ENCODE measurements around the gene CFAP77.

CFAP77 gene

GRCh38 chr9:132509928-132510874 lies 100.2 kb downstream of the CFAP77 start:
- Histone ChIP-seq H3K27me3 (ENCODE audit: insufficient read depth, low read length) (peaks cover 20% of the 10 kb centered on the region), H3K4me3 (ENCODE audit: low read length) (no peak overlapping the region), H3K36me3 (ENCODE audit: insufficient read depth, low read length) (no peaks in the 10 kb centered on the region), H3K4me1 (ENCODE audit: insufficient read depth, low read length) (peaks cover 2% of the 10 kb centered on the region), H2AFZ (ENCODE audit: low read depth, low read length) (no peak overlapping the region), H3K9me3 (ENCODE audit: low read length) (no peaks in the 10 kb centered on the region)

- Histone ChIP-seq H3K27me3 (ENCODE audit: insufficient read depth, low read length) (peaks cover 24% of the 10 kb centered on the region), H3K4me3 (ENCODE audit: low read length) (no peak overlapping the region), H2AFZ (ENCODE audit: low read depth, low read length) (no peak overlapping the region), H3K4me1 (ENCODE audit: insufficient read depth, low read length) (peaks cover 2% of the 10 kb centered on the region), H3K9me3 (ENCODE audit: low read length) (no peaks in the 10 kb centered on the region), H3K36me3 (ENCODE audit: insufficient read depth, low read length) (no peaks in the 10 kb centered on the region)
These were observed 101.4 kb downstream of the CFAP77 start for GRCh38 chr9:132511191-132511999.

GRCh38 chr9:132513416-132513815 lies 103.4 kb downstream of the CFAP77 start:
- Histone ChIP-seq H3K27me3 (ENCODE audit: insufficient read depth, low read length) (peaks cover 38% of the 10 kb centered on the region), H2AFZ (ENCODE audit: low read depth, low read length) (no peak overlapping the region), H3K4me3 (ENCODE audit: low read length) (no peak overlapping the region)

GRCh38 chr9:132514011-132514744 lies 104.2 kb downstream of the CFAP77 start:
- H3K36me3 ChIP-seq (ENCODE audit: insufficient read depth, low read length), result no peaks in the 10 kb centered on the region
- no peaks in the 10 kb centered on the region for H3K4me1 ChIP-seq (ENCODE audit: insufficient read depth, low read length)
- peaks cover 42% of the 10 kb centered on the region for H3K27me3 ChIP-seq (ENCODE audit: insufficient read depth, low read length)
- no peaks in the 10 kb centered on the region for H3K9me3 ChIP-seq (ENCODE audit: low read length)
- no peak overlapping the region for H3K4me3 ChIP-seq (ENCODE audit: low read length)
- no peak overlapping the region for H2AFZ ChIP-seq (ENCODE audit: low read depth, low read length)

More at GRCh38 chr9:132513416-132513815, 103.4 kb downstream of the CFAP77 start:
- Histone ChIP-seq H3K4me1 (ENCODE audit: insufficient read depth, low read length) (no peaks in the 10 kb centered on the region), H3K9me3 (ENCODE audit: low read length) (no peaks in the 10 kb centered on the region), H3K36me3 (ENCODE audit: insufficient read depth, low read length) (no peaks in the 10 kb centered on the region)

GRCh38 chr9:132514821-132515220 lies 104.8 kb downstream of the CFAP77 start:
- Histone ChIP-seq H3K9me3 (ENCODE audit: low read length) (no peaks in the 10 kb centered on the region), H3K27me3 (ENCODE audit: insufficient read depth, low read length) (peaks cover 42% of the 10 kb centered on the region), H3K36me3 (ENCODE audit: insufficient read depth, low read length) (no peaks in the 10 kb centered on the region)

GRCh38 chr9:132516301-132516700 lies 106.3 kb downstream of the CFAP77 start:
- Histone ChIP-seq H3K9me3 (ENCODE audit: low read length) (no peaks in the 10 kb centered on the region), H3K4me1 (ENCODE audit: insufficient read depth, low read length) (no peaks in the 10 kb centered on the region), H3K27me3 (ENCODE audit: insufficient read depth, low read length) (peaks cover 34% of the 10 kb centered on the region), H3K36me3 (ENCODE audit: insufficient read depth, low read length) (no peaks in the 10 kb centered on the region), H3K4me3 (ENCODE audit: low read length) (no peak overlapping the region), H2AFZ (ENCODE audit: low read depth, low read length) (no peak overlapping the region)

More at GRCh38 chr9:132514821-132515220, 104.8 kb downstream of the CFAP77 start:
- Histone ChIP-seq H2AFZ (ENCODE audit: low read depth, low read length) (no peak overlapping the region), H3K4me3 (ENCODE audit: low read length) (no peak overlapping the region), H3K4me1 (ENCODE audit: insufficient read depth, low read length) (no peaks in the 10 kb centered on the region)

- no peak overlapping the region for H3K4me3 ChIP-seq (ENCODE audit: low read length)
- H3K9me3 ChIP-seq (ENCODE audit: low read length), result no peaks in the 10 kb centered on the region
- H3K36me3 ChIP-seq (ENCODE audit: insufficient read depth, low read length), result no peaks in the 10 kb centered on the region
- H3K27me3 ChIP-seq (ENCODE audit: insufficient read depth, low read length), result peaks cover 34% of the 10 kb centered on the region
- H3K4me1 ChIP-seq (ENCODE audit: insufficient read depth, low read length), result no peaks in the 10 kb centered on the region
- H2AFZ ChIP-seq (ENCODE audit: low read depth, low read length), result no peak overlapping the region
These were observed 106.9 kb downstream of the CFAP77 start for GRCh38 chr9:132516911-132517310.

- Histone ChIP-seq H3K27me3 (ENCODE audit: insufficient read depth, low read length) (peaks cover 34% of the 10 kb centered on the region), H3K4me3 (ENCODE audit: low read length) (no peak overlapping the region), H3K9me3 (ENCODE audit: low read length) (no peaks in the 10 kb centered on the region)
These were observed 108.0 kb downstream of the CFAP77 start for GRCh38 chr9:132517815-132518550.

GRCh38 chr9:132518626-132519025 lies 108.6 kb downstream of the CFAP77 start:
- H3K27me3 ChIP-seq (ENCODE audit: insufficient read depth, low read length), result peaks cover 34% of the 10 kb centered on the region
- no peak overlapping the region for H2AFZ ChIP-seq (ENCODE audit: low read depth, low read length)

More at GRCh38 chr9:132517815-132518550, 108.0 kb downstream of the CFAP77 start:
- H3K4me1 ChIP-seq (ENCODE audit: insufficient read depth, low read length), result no peaks in the 10 kb centered on the region
- no peak overlapping the region for H2AFZ ChIP-seq (ENCODE audit: low read depth, low read length)
- H3K36me3 ChIP-seq (ENCODE audit: insufficient read depth, low read length), result no peaks in the 10 kb centered on the region

GRCh38 chr9:132519033-132519432 lies 109.0 kb downstream of the CFAP77 start:
- Histone ChIP-seq H3K4me3 (ENCODE audit: low read length) (no peak overlapping the region), H3K36me3 (ENCODE audit: insufficient read depth, low read length) (no peaks in the 10 kb centered on the region), H3K27me3 (ENCODE audit: insufficient read depth, low read length) (peaks cover 34% of the 10 kb centered on the region), H3K9me3 (ENCODE audit: low read length) (no peaks in the 10 kb centered on the region), H2AFZ (ENCODE audit: low read depth, low read length) (no peak overlapping the region), H3K4me1 (ENCODE audit: insufficient read depth, low read length) (no peaks in the 10 kb centered on the region)

More at GRCh38 chr9:132518626-132519025, 108.6 kb downstream of the CFAP77 start:
- no peaks in the 10 kb centered on the region for H3K36me3 ChIP-seq (ENCODE audit: insufficient read depth, low read length)
- no peaks in the 10 kb centered on the region for H3K4me1 ChIP-seq (ENCODE audit: insufficient read depth, low read length)
- no peak overlapping the region for H3K4me3 ChIP-seq (ENCODE audit: low read length)
- H3K9me3 ChIP-seq (ENCODE audit: low read length), result no peaks in the 10 kb centered on the region

- H3K9me3 ChIP-seq (ENCODE audit: low read length), result peaks cover 2% of the 10 kb centered on the region
- H3K4me3 ChIP-seq (ENCODE audit: low read length), result no peak overlapping the region
- no peaks in the 10 kb centered on the region for H3K4me1 ChIP-seq (ENCODE audit: insufficient read depth, low read length)
- H3K27me3 ChIP-seq (ENCODE audit: insufficient read depth, low read length), result peaks cover 25% of the 10 kb centered on the region
- H2AFZ ChIP-seq (ENCODE audit: low read depth, low read length), result no peak overlapping the region
- no peaks in the 10 kb centered on the region for H3K36me3 ChIP-seq (ENCODE audit: insufficient read depth, low read length)
These were observed 110.6 kb downstream of the CFAP77 start for GRCh38 chr9:132520612-132521011.
